CD14-positive monocyte (primary cell): ENCODE results near the gene NXPH1. TPM values are rescaled to one million over a fixed set of nuclear protein-coding genes. Genes with fewer than 3 reads are reported as not detected.

Experiments used
- DNase-seq, 3 donors: peaks; one replicate each; pipeline ENCODE4 v3.0.0-alpha.2; 2011 to 2022
- H2AFZ ChIP-seq: 2 replicates; pipeline ENCODE4 v1.6.0; 2012; ENCODE audit warnings: mild to moderate bottlenecking, low read depth, low read length, inconsistent platforms; ENCODE audit not compliant: insufficient read depth, poor library complexity, severe bottlenecking
- H3K27ac ChIP-seq, 2 donors: 1 replicate in 1 of 2; 2 replicates in 1 of 2; pipeline ENCODE4 v1.5.1; 2012 to 2013; ENCODE audit warnings: low read length in 2 of 2, control low read depth in 1 of 2, inconsistent platforms in 1 of 2, low read depth in 1 of 2, mild to moderate bottlenecking in 1 of 2
- H3K27me3 ChIP-seq, 2 donors: one replicate each; pipeline versions ENCODE4 v1.6.0 to v1.6.1; 2011 to 2013; ENCODE audit warnings: low read length in 2 of 2; ENCODE audit not compliant: control insufficient read depth in 2 of 2, insufficient read depth in 2 of 2
- H3K36me3 ChIP-seq, 2 donors: replicated peaks in 1 of 2; 1 replicate in 1 of 2; 2 replicates in 1 of 2; pipeline versions ENCODE4 v1.5.1 to v1.6.1; 2012 to 2013; ENCODE audit warnings: low read length in 2 of 2, control low read depth in 1 of 2, inconsistent platforms in 1 of 2, mild to moderate bottlenecking in 1 of 2; ENCODE audit not compliant: insufficient read depth in 2 of 2, control insufficient read depth in 1 of 2
- H3K4me1 ChIP-seq, 2 donors: 1 replicate in 1 of 2; 2 replicates in 1 of 2; pipeline versions ENCODE4 v1.5.1 to v1.6.1; 2012 to 2013; ENCODE audit warnings: low read length in 2 of 2, control low read depth in 1 of 2, inconsistent platforms in 1 of 2, mild to moderate bottlenecking in 1 of 2, moderate library complexity in 1 of 2; ENCODE audit not compliant: insufficient read depth in 2 of 2, control insufficient read depth in 1 of 2
- H3K4me2 ChIP-seq: replicated peaks from 2 replicates; pipeline ENCODE3; 2012; ENCODE audit warnings: low read length, moderate library complexity, mild to moderate bottlenecking; ENCODE audit not compliant: poor library complexity, severe bottlenecking; ENCODE audit errors: extremely low read depth
- H3K4me3 ChIP-seq, 3 experiments: fragments of 200-600 bp in 1 of 3; sonication (generic) in 1 of 3; replicated peaks in 1 of 3; 1 replicate in 2 of 3; 2 replicates in 1 of 3; pipeline ENCODE4 v1.5.1; 2011 to 2013; ENCODE audit warnings: low read length in 3 of 3, mild to moderate bottlenecking in 3 of 3, control low read depth in 2 of 3, low read depth in 2 of 3, inconsistent platforms in 1 of 3, moderate library complexity in 1 of 3
- H3K79me2 ChIP-seq: 2 replicates; pipeline ENCODE4 v1.6.0; 2012; ENCODE audit warnings: mild to moderate bottlenecking, control low read depth, inconsistent platforms, low read length, moderate library complexity; ENCODE audit not compliant: insufficient read depth
- H3K9ac ChIP-seq: 2 replicates; pipeline ENCODE4 v1.6.0; 2017; ENCODE audit warnings: low read length, mild to moderate bottlenecking; ENCODE audit not compliant: insufficient read depth, poor library complexity, severe bottlenecking
- H3K9me3 ChIP-seq, 2 donors: replicated peaks in 1 of 2; 1 replicate in 1 of 2; 2 replicates in 1 of 2; pipeline versions ENCODE4 v1.5.1 to v1.6.1; 2012 to 2013; ENCODE audit warnings: low read length in 2 of 2, control low read depth in 1 of 2; ENCODE audit not compliant: control insufficient read depth in 1 of 2, insufficient read depth in 1 of 2
- H4K20me1 ChIP-seq: 2 replicates; pipeline ENCODE4 v1.6.0; 2012; ENCODE audit warnings: mild to moderate bottlenecking, low read length, control low read depth, moderate library complexity; ENCODE audit not compliant: insufficient read depth
- H3K27ac Mint-ChIP-seq, 7 donors: one replicate each; pipeline ENCODE4 v1.8.0; 2020; ENCODE audit warnings: mild to moderate bottlenecking in 7 of 7, mixed read lengths in 7 of 7, moderate library complexity in 6 of 7, inconsistent platforms in 2 of 7
- H3K27me3 Mint-ChIP-seq, 3 donors: one replicate each; pipeline ENCODE4 v1.8.0; 2021 to 2022; ENCODE audit warnings: low read depth in 3 of 3, mild to moderate bottlenecking in 3 of 3, mixed read lengths in 3 of 3, moderate library complexity in 3 of 3, inconsistent platforms in 1 of 3
- H3K36me3 Mint-ChIP-seq, 2 donors: one replicate each; pipeline ENCODE4 v1.8.0; 2020; ENCODE audit warnings: mixed read lengths in 2 of 2, inconsistent platforms in 1 of 2, mild to moderate bottlenecking in 1 of 2
- H3K4me1 Mint-ChIP-seq: one replicate; pipeline ENCODE4 v1.8.0; 2020; ENCODE audit warnings: mild to moderate bottlenecking, mixed read lengths
- H3K4me3 Mint-ChIP-seq, 2 donors: one replicate each; pipeline ENCODE4 v1.8.0; 2020; ENCODE audit warnings: mild to moderate bottlenecking in 2 of 2, mixed read lengths in 2 of 2, moderate library complexity in 1 of 2
- H3K9me3 Mint-ChIP-seq, 7 donors: one replicate each; pipeline ENCODE4 v1.8.0; 2020 to 2022; ENCODE audit warnings: mixed read lengths in 7 of 7, mild to moderate bottlenecking in 6 of 7, moderate library complexity in 6 of 7, inconsistent platforms in 2 of 7
- WGBS: methylation state at CpG from one replicate; pipeline ENCODE4 v1.1.5; 2013; ENCODE audit warnings: missing lambda C conversion rate; ENCODE audit not compliant: insufficient coverage; 5-methylcytosine and 5-hydroxymethylcytosine counted together
- intact Hi-C, 2 donors: fragments of 100-400 bp; cut with micrococcal nuclease; formaldehyde crosslinking; loops; one replicate each; pipeline versions ENCODE4 v1.15.0 to v1.15.1; 2023
- polyA plus RNA-seq, 3 donors: library from polyadenylated mRNA; depleted of rRNA in 1 of 3; unstranded in 2 of 3; stranded (reverse) in 1 of 3; fragments of 300-500 nt in 2 of 3; fragments of >200 nt in 1 of 3; fragmentation: Illumina TruSeq in 2 of 3; gene quantifications; 1 replicate in 2 of 3; 2 replicates in 1 of 3; pipeline ENCODE4 v1.2.3, GENCODE V29; 2012 to 2021
- TF ChIP-seq, protein P1 (sequence below): fragments of 200-600 bp; IDR thresholded peaks from one replicate; pipeline ENCODE4 v1.8.0; 2022; ENCODE audit warnings: antibody characterized with exemption, mild to moderate bottlenecking

Gene NXPH1
- polyA plus RNA-seq, 3 donors = not detected

- Mint-ChIP-seq H3K4me1 (no peaks in the 10 kb centered on the region), H3K4me3 (no peak overlapping the region), H3K36me3 (no peaks in the 10 kb centered on the region), H3K27me3 (no peaks in the 10 kb centered on the region), H3K9me3 (peaks cover 0 to 7% (median 3%) of the 10 kb centered on the region in 7 donors), H3K27ac (no peak overlapping the region)
- Histone ChIP-seq H4K20me1 (no peaks in the 10 kb centered on the region), H3K9ac (no peak overlapping the region), H3K4me1 (no peaks in the 10 kb centered on the region), H3K27me3 (no peaks in the 10 kb centered on the region), H3K9me3 (peaks cover 0 to 5% of the 10 kb centered on the region in 2 donors), H3K27ac (no peak overlapping the region), H3K79me2 (no peaks in the 10 kb centered on the region), H2AFZ (no peak overlapping the region), H3K4me3 (no peak overlapping the region), H3K36me3 (no peaks in the 10 kb centered on the region), H3K4me2 (no peak overlapping the region)
- TF ChIP-seq, protein P1, sequence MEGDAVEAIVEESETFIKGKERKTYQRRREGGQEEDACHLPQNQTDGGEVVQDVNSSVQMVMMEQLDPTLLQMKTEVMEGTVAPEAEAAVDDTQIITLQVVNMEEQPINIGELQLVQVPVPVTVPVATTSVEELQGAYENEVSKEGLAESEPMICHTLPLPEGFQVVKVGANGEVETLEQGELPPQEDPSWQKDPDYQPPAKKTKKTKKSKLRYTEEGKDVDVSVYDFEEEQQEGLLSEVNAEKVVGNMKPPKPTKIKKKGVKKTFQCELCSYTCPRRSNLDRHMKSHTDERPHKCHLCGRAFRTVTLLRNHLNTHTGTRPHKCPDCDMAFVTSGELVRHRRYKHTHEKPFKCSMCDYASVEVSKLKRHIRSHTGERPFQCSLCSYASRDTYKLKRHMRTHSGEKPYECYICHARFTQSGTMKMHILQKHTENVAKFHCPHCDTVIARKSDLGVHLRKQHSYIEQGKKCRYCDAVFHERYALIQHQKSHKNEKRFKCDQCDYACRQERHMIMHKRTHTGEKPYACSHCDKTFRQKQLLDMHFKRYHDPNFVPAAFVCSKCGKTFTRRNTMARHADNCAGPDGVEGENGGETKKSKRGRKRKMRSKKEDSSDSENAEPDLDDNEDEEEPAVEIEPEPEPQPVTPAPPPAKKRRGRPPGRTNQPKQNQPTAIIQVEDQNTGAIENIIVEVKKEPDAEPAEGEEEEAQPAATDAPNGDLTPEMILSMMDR = no peak
- intact Hi-C loops = no loop called here
- no peak for DNase-seq
These were observed 65.7 kb downstream of the NXPH1 start for GRCh38 chr7:8499128-8499527.

- Histone ChIP-seq H3K36me3 (no peaks in the 10 kb centered on the region), H2AFZ (no peak overlapping the region), H3K4me2 (no peak overlapping the region), H4K20me1 (no peaks in the 10 kb centered on the region), H3K4me1 (no peaks in the 10 kb centered on the region), H3K27ac (no peak overlapping the region), H3K9ac (no peak overlapping the region), H3K27me3 (no peaks in the 10 kb centered on the region), H3K79me2 (no peaks in the 10 kb centered on the region), H3K4me3 (no peak overlapping the region), H3K9me3 (peaks cover 0 to under 1% of the 10 kb centered on the region in 2 donors)
- DNase-seq = no peak
- H3K4me1 Mint-ChIP-seq = no peaks in the 10 kb centered on the region
- TF ChIP-seq, protein P1 = no peak
- no peak overlapping the region for H3K4me3 Mint-ChIP-seq
- H3K36me3 Mint-ChIP-seq = no peaks in the 10 kb centered on the region
- H3K27ac Mint-ChIP-seq = no peak overlapping the region
- intact Hi-C loops = no loop called here
- no peaks in the 10 kb centered on the region for H3K27me3 Mint-ChIP-seq
- WGBS = 100% methylated on average over 2 of the region's 2 CpGs
- H3K9me3 Mint-ChIP-seq = peaks cover 0 to 7% (median 3%) of the 10 kb centered on the region in 7 donors
These were observed 66.9 kb downstream of the NXPH1 start for GRCh38 chr7:8500286-8500685.
